ENCODE data around the gene MBOAT7.
A peak's percentile ranks its signal among the peaks of the same experiment; 100 is the strongest.
"Not testable (repeated sequence)": the region's sequence is repeated elsewhere in the genome, so short reads cannot be mapped to it uniquely, and the experiment has no call there.

MBOAT7 gene

GRCh38 chr19:54208784-54209057 is 19.3 kb upstream of the MBOAT7 start:
- no peak for DNase-seq

- no peak for DNase-seq
Observed at GRCh38 chr19:54207983-54208783, 18.8 kb upstream of the MBOAT7 start.

GRCh38 chr19:54207676-54207982 is 18.2 kb upstream of the MBOAT7 start:
- DNase-seq = no peak

- DNase-seq = not testable (repeated sequence)
Observed at GRCh38 chr19:54207193-54207592, 17.8 kb upstream of the MBOAT7 start.

- no peak for DNase-seq
Observed at GRCh38 chr19:54206831-54207177, 17.4 kb upstream of the MBOAT7 start.

GRCh38 chr19:54206030-54206830 is 16.9 kb upstream of the MBOAT7 start:
- no peak for DNase-seq

- no peak for DNase-seq
Observed at GRCh38 chr19:54204767-54205468, 15.5 kb upstream of the MBOAT7 start.

GRCh38 chr19:54203151-54203611 is 13.8 kb upstream of the MBOAT7 start:
- no peak for DNase-seq

GRCh38 chr19:54201980-54202379 is 12.6 kb upstream of the MBOAT7 start:
- DNase-seq = no peak

GRCh38 chr19:54201172-54201701 is 11.9 kb upstream of the MBOAT7 start:
- no peak for DNase-seq

- DNase-seq = no peak
Observed at GRCh38 chr19:54199401-54199800, 10.0 kb upstream of the MBOAT7 start.

- no peak for DNase-seq
Observed at GRCh38 chr19:54197121-54197520, 7.7 kb upstream of the MBOAT7 start.

- DNase-seq = no peak
Observed at GRCh38 chr19:54196536-54196935, 7.2 kb upstream of the MBOAT7 start.

GRCh38 chr19:54194463-54194862 is 5.1 kb upstream of the MBOAT7 start:
- DNase-seq = not testable (repeated sequence)

GRCh38 chr19:54193011-54193410 is 3.6 kb upstream of the MBOAT7 start:
- no peak for DNase-seq

- no peak for DNase-seq
Observed at GRCh38 chr19:54191811-54192453, 2.6 kb upstream of the MBOAT7 start.

GRCh38 chr19:54191011-54191810 is 1.8 kb upstream of the MBOAT7 start, which contains the start of gene TSEN34:
Gene TSEN34, plus strand, starts transcription at chr19:54191308. Its CDS starts 57 bp downstream, at chr19:54191365.
- peak; percentile 74 for DNase-seq

- peak; percentile 96 for DNase-seq
Observed at GRCh38 chr19:54190503-54191010, 1.2 kb upstream of the MBOAT7 start.

- peak; percentile 100 for DNase-seq
Observed at GRCh38 chr19:54189735-54190502, 539 bp upstream of the MBOAT7 start.

GRCh38 chr19:54188215-54188871 is 1.0 kb downstream of the MBOAT7 start:
- no peak for DNase-seq

Measured in NCI-H1048 (cell line).